Activated CD4-positive, alpha-beta T cell treated with anti-CD3 and anti-CD28 coated beads, Interleukin-2, amount 10 ng/mL, durations not matched to agents 7 days and 5 days (primary cell): ENCODE results near the gene C14orf119. TPM values are rescaled to one million over a fixed set of nuclear protein-coding genes. Genes with fewer than 3 reads are reported as not detected.
A peak's percentile ranks its signal among the peaks of the same experiment; 100 is the strongest.

Experiments
- CTCF ChIA-PET: fragments of 350-600 bp; sonication (Branson Sonifier 250); formaldehyde crosslinking; loops from one replicate; lab custom pipeline; 2021; ENCODE audit warnings: antibody characterized with exemption; lab: Charles Lee
- POLR2A ChIA-PET: fragments of 350-600 bp; sonication (Branson Sonifier 250); formaldehyde crosslinking; loops from one replicate; lab custom pipeline; 2021; ENCODE audit warnings: antibody characterized with exemption; lab: Charles Lee
- DNase-seq: peaks from one replicate; pipeline ENCODE4 v3.0.0-alpha.2; 2020
- H3K27ac Mint-ChIP-seq: one replicate; pipeline ENCODE4 v1.8.0; 2021; ENCODE audit warnings: mild to moderate bottlenecking, moderate library complexity, mixed read lengths
- H3K27me3 Mint-ChIP-seq: one replicate; pipeline ENCODE4 v1.8.0; 2021; ENCODE audit warnings: mixed read lengths
- H3K36me3 Mint-ChIP-seq: one replicate; pipeline ENCODE4 v1.8.0; 2021; ENCODE audit warnings: low read depth, mixed read lengths
- H3K4me1 Mint-ChIP-seq: one replicate; pipeline ENCODE4 v1.8.0; 2021; ENCODE audit warnings: mixed read lengths
- H3K4me3 Mint-ChIP-seq: one replicate; pipeline ENCODE4 v1.8.0; 2021; ENCODE audit warnings: mild to moderate bottlenecking, moderate library complexity, mixed read lengths
- H3K9me3 Mint-ChIP-seq: one replicate; pipeline ENCODE4 v1.8.0; 2021; ENCODE audit warnings: mixed read lengths
- total RNA-seq, 2 experiments: library from RNA; stranded (reverse); gene quantifications; one replicate each; pipeline ENCODE4 v1.2.3, GENCODE V29; 2021

The C14orf119 gene
- total RNA-seq, 2 experiments from 2014 or later, result 48.0 to 48.2 TPM

DNA sequence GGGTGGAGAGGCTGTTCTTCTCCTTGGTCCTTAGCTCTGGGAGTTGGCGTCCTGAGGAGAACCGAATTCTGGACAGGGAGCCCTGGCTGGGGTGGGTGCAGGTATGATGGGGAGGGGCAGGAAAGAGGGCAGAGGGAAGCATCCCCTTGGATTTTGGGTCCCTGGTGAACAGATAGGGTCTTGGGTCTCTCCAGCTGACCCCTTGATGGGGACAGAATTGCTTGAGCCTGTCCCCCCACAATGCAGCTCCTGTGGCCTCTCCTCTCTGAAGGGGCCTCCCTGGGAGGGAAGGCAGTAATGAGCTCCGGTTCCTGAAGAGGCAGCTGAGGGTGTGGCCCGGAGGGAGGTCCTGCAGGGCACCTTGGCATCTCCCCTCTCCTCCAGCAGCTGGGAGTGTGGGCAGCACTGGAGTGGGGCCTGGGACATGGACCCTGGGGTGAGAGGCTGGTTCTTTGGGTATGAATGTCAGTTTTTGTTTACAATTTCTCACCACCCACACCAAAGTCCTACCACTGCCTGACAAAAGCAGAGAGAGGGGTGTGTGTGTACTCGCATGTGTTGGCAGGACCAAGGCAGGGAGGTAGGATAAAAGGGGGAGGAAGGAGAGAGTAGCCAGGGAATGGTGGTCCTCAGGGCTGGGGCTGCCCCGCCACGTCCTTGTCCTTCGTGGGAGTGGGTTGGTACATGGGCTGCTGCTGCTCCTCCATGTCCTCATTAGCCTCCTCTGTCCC, 31.4 kb downstream of the C14orf119 start:
- peaks cover 14% of the 10 kb centered on the region for H3K4me1 Mint-ChIP-seq
- DNase-seq, result no peak
- ChIA-PET CTCF (interaction anchor here (0.7 kb wide), 1 partner anchor 27 kb away, joined by 3 read pairs; no protein-coding TSS in a partner anchor), POLR2A (no interaction called here)
- no peak overlapping the region for H3K27ac Mint-ChIP-seq
- H3K4me3 Mint-ChIP-seq, result no peak overlapping the region
- no peaks in the 10 kb centered on the region for H3K36me3 Mint-ChIP-seq
- H3K27me3 Mint-ChIP-seq, result peaks cover 13% of the 10 kb centered on the region
- no peaks in the 10 kb centered on the region for H3K9me3 Mint-ChIP-seq

GRCh38 chr14:23127861-23128260, 32.6 kb downstream of the C14orf119 start:
- ChIA-PET POLR2A (interaction anchor here (0.5 kb wide), 1 partner anchor 1942 kb away, joined by 7 read pairs; no protein-coding TSS in a partner anchor), CTCF (no interaction called here)
- Mint-ChIP-seq H3K36me3 (no peaks in the 10 kb centered on the region), H3K27me3 (peaks cover 13% of the 10 kb centered on the region), H3K9me3 (no peaks in the 10 kb centered on the region), H3K4me3 (no peak overlapping the region), H3K4me1 (peaks cover 10% of the 10 kb centered on the region), H3K27ac (peak overlapping the region; percentile 27)
- DNase-seq, result no peak

DNA sequence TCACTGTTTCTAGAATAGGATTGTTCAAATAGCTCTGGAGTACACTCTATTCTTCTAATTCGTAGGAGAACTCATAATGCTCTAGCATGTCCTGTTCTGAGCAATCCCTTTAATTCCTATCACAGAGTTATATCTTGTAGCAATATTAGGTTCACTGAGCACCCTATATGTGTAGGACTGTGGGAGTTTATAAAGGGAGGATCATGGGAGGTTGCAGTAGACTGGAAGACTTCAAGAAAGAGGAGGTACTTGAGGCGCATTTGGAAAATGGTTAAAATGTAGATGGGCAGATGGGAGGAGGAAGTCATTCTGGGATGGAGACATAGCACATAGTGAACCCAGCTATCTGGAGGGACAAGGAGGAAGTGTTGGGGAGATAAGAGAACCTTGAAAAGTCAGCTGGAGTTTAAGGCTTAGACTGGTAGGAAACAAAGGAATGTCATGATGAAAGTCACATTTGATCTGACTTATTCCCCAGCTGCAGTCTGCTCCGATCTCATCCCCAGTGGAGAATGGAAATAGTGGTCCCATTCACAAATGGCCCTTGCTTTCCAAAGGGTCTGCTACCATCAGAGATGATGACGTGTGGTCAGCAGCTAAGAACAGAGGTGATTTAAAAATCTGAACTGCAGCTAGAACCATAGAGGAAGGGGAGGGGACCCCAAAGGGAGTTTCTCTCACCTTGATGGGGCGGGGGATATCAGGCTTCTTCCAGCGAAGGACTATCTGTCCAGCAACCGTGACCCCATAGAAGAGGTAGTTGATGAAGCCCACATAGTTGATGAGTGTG, 33.9 kb downstream of the C14orf119 start:
- no peaks in the 10 kb centered on the region for H3K36me3 Mint-ChIP-seq
- H3K9me3 Mint-ChIP-seq, result no peaks in the 10 kb centered on the region
- no peak overlapping the region for H3K27ac Mint-ChIP-seq
- H3K4me1 Mint-ChIP-seq, result peaks cover 10% of the 10 kb centered on the region
- ChIA-PET POLR2A (interaction anchor here (0.7 kb wide), 1 partner anchor 1991 kb away, joined by 3 read pairs; no protein-coding TSS in a partner anchor), CTCF (interaction anchor here (0.8 to 1.6 kb wide), 3 partner anchors 9 to 143 kb away, joined by 3 to 6 read pairs (median 4); no protein-coding TSS in a partner anchor)
- no peak overlapping the region for H3K4me3 Mint-ChIP-seq
- peaks cover 13% of the 10 kb centered on the region for H3K27me3 Mint-ChIP-seq
- no peak for DNase-seq

- peaks cover 13% of the 10 kb centered on the region for H3K27me3 Mint-ChIP-seq
- no peak overlapping the region for H3K27ac Mint-ChIP-seq
- ChIA-PET CTCF (interaction anchor here (0.8 to 1.9 kb wide), 4 partner anchors 9 to 143 kb away, joined by 3 to 6 read pairs (median 5); no protein-coding TSS in a partner anchor), POLR2A (interaction anchor here (0.7 kb wide), 1 partner anchor 1991 kb away, joined by 3 read pairs; no protein-coding TSS in a partner anchor)
- H3K4me3 Mint-ChIP-seq, result no peak overlapping the region
- no peaks in the 10 kb centered on the region for H3K9me3 Mint-ChIP-seq
- H3K4me1 Mint-ChIP-seq, result peaks cover 10% of the 10 kb centered on the region
- no peak for DNase-seq
- no peaks in the 10 kb centered on the region for H3K36me3 Mint-ChIP-seq
Observed at GRCh38 chr14:23129759-23130316, 34.5 kb downstream of the C14orf119 start.

- H3K36me3 Mint-ChIP-seq, result no peaks in the 10 kb centered on the region
- H3K4me3 Mint-ChIP-seq, result no peak overlapping the region
- CTCF ChIA-PET, result interaction anchor here (1.9 kb wide), 1 partner anchor 10 kb away, joined by 6 read pairs; no protein-coding TSS in a partner anchor
- H3K4me1 Mint-ChIP-seq, result peaks cover 10% of the 10 kb centered on the region
- POLR2A ChIA-PET, result no interaction called here
- H3K9me3 Mint-ChIP-seq, result no peaks in the 10 kb centered on the region
- H3K27me3 Mint-ChIP-seq, result peaks cover 13% of the 10 kb centered on the region
- no peak overlapping the region for H3K27ac Mint-ChIP-seq
- DNase-seq, result no peak
Observed at GRCh38 chr14:23130871-23131270, 35.6 kb downstream of the C14orf119 start.

DNA sequence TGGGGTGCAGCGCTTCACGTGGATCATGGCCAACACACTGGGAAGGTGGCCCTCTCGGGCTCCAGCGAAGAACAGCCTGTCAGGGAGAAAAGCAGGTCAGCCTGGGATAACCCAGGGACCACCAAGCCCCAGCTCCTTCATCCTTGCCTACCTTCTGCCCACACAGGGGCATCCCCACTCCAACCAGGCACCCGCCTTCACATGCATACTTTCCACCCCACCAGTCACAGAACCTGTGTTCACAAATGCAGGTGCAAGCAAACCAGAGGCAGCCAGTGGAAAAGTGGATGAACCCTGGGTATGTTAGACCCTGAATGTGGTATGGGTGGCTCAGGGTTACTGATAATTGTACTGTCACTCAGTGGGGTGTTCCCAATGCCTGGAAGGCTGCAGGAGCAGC, 36.2 kb downstream of the C14orf119 start:
- POLR2A ChIA-PET, result no interaction called here
- no peaks in the 10 kb centered on the region for H3K9me3 Mint-ChIP-seq
- no peaks in the 10 kb centered on the region for H3K36me3 Mint-ChIP-seq
- no peak overlapping the region for H3K4me3 Mint-ChIP-seq
- peaks cover 13% of the 10 kb centered on the region for H3K27me3 Mint-ChIP-seq
- no peak for DNase-seq
- peaks cover 10% of the 10 kb centered on the region for H3K4me1 Mint-ChIP-seq
- no peak overlapping the region for H3K27ac Mint-ChIP-seq
- CTCF ChIA-PET, result interaction anchor here (1.9 kb wide), 1 partner anchor 11 kb away, joined by 6 read pairs; no protein-coding TSS in a partner anchor

GRCh38 chr14:23132970-23133369, 37.7 kb downstream of the C14orf119 start:
- POLR2A ChIA-PET, result no interaction called here
- CTCF ChIA-PET, result no interaction called here
- no peak overlapping the region for H3K4me3 Mint-ChIP-seq
- H3K36me3 Mint-ChIP-seq, result no peaks in the 10 kb centered on the region
- peaks cover 7% of the 10 kb centered on the region for H3K4me1 Mint-ChIP-seq
- no peaks in the 10 kb centered on the region for H3K9me3 Mint-ChIP-seq
- peaks cover 13% of the 10 kb centered on the region for H3K27me3 Mint-ChIP-seq
- DNase-seq, result no peak
- H3K27ac Mint-ChIP-seq, result no peak overlapping the region

DNA sequence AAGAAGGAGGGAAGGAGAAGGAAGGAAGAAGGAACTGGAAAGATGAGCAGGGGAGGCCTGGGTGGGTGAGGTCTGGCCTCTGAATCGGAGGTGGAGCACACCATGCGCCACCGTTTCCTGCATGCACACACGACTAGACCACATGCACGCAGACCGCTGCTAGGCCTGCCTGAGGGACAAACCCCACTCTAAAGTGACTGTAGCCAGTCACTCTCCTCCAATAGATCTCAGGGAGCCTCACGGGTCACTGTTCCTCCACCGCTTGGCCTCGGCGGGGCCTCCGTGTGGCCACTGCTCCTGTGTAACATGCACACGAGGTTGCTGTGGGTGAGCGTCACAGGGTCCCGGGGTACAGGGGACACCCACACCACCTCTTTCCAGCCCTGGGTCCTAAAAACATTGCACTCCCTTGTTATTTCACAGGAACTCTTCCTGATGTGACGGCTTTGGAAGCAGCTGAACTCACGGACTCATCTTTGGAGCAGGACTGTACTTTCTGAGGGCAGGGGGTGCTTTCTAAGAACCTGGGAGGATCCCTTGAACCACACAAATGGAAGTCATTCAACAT, 41.3 kb downstream of the C14orf119 start:
- Mint-ChIP-seq H3K36me3 (no peaks in the 10 kb centered on the region), H3K4me3 (no peak overlapping the region), H3K27ac (no peak overlapping the region), H3K9me3 (no peaks in the 10 kb centered on the region), H3K4me1 (no peaks in the 10 kb centered on the region), H3K27me3 (peaks cover under 1% of the 10 kb centered on the region)
- DNase-seq, result no peak
- ChIA-PET CTCF (interaction anchor here (1.2 to 3.0 kb wide), 2 partner anchors 15 to 16 kb away, joined by 4 to 11 read pairs; no protein-coding TSS in a partner anchor), POLR2A (no interaction called here)

- H3K4me3 Mint-ChIP-seq, result no peak overlapping the region
- H3K27ac Mint-ChIP-seq, result peak overlapping the region; percentile 69
- H3K27me3 Mint-ChIP-seq, result peaks cover 2% of the 10 kb centered on the region
- ChIA-PET CTCF (interaction anchor here (3.0 kb wide), 1 partner anchor 16 kb away, joined by 11 read pairs; no protein-coding TSS in a partner anchor), POLR2A (no interaction called here)
- H3K9me3 Mint-ChIP-seq, result no peaks in the 10 kb centered on the region
- no peaks in the 10 kb centered on the region for H3K4me1 Mint-ChIP-seq
- DNase-seq, result no peak
- no peaks in the 10 kb centered on the region for H3K36me3 Mint-ChIP-seq
Observed at GRCh38 chr14:23137192-23137812, 42.0 kb downstream of the C14orf119 start.

GRCh38 chr14:23137813-23138535, 42.7 kb downstream of the C14orf119 start:
- Mint-ChIP-seq H3K36me3 (no peaks in the 10 kb centered on the region), H3K27ac (peak overlapping the region; percentile 69), H3K27me3 (peaks cover 2% of the 10 kb centered on the region), H3K9me3 (no peaks in the 10 kb centered on the region), H3K4me1 (no peaks in the 10 kb centered on the region), H3K4me3 (no peak overlapping the region)
- ChIA-PET CTCF (interaction anchor here (3.0 kb wide), 1 partner anchor 17 kb away, joined by 11 read pairs; no protein-coding TSS in a partner anchor), POLR2A (no interaction called here)
- no peak for DNase-seq

DNA sequence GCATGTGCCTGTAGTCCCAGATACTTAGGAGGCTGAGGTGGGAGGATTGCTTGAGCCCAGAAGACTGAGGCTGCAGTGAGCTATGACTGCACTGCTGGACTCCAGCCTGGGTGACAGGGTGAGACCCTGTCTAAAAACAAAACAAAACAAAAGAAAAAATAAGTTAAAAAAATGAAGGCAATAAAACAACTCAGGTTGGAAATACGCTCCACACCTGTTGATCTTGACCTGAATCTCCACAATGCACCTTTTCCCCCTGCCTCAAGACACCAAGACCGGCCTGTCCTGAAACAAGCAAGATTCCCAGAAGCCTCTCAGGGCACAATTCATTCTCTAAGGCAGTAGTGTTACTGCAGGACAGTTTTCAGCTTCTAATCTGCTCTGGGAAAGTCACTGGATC, 44.6 kb downstream of the C14orf119 start:
- Mint-ChIP-seq H3K4me3 (no peak overlapping the region), H3K9me3 (no peaks in the 10 kb centered on the region), H3K27me3 (peaks cover 8% of the 10 kb centered on the region), H3K36me3 (no peaks in the 10 kb centered on the region), H3K4me1 (no peaks in the 10 kb centered on the region), H3K27ac (no peak overlapping the region)
- DNase-seq, result no peak
- ChIA-PET POLR2A (no interaction called here), CTCF (interaction anchor here (0.6 to 3.0 kb wide), 2 partner anchors 19 to 119 kb away, joined by 3 to 11 read pairs; no protein-coding TSS in a partner anchor)
